Suprapubic skin (tissue), 4 donors: Measurements from ENCODE around the gene DIO3. TPM values are rescaled to one million over a fixed set of nuclear protein-coding genes. Genes with fewer than 3 reads are reported as not detected.

Source experiments
- DNase-seq, 2 donors: peaks; one replicate each; pipeline ENCODE4 v3.0.0-alpha.2; 2019; ENCODE audit warnings: low spot score in 2 of 2
- H3K27ac ChIP-seq: fragments of 200-600 bp; sonication (generic); one replicate; pipeline ENCODE4 v1.5.1; 2019
- H3K27me3 ChIP-seq: fragments of 200-600 bp; sonication (generic); one replicate; pipeline ENCODE4 v1.5.1; 2019
- H3K36me3 ChIP-seq: fragments of 200-600 bp; sonication (generic); one replicate; pipeline ENCODE4 v1.5.1; 2019
- H3K4me1 ChIP-seq: fragments of 200-600 bp; sonication (generic); one replicate; pipeline ENCODE4 v1.5.1; 2019
- H3K4me3 ChIP-seq: fragments of 200-600 bp; sonication (generic); one replicate; pipeline ENCODE4 v1.5.1; 2019; ENCODE audit warnings: mild to moderate bottlenecking
- H3K9me3 ChIP-seq: fragments of 200-600 bp; sonication (generic); one replicate; pipeline ENCODE4 v1.5.1; 2019
- CTCF ChIP-seq, 2 donors: fragments of 200-600 bp in 1 of 2; fragments of 450-650 bp in 1 of 2; sonication (generic) in 1 of 2; IDR thresholded peaks; one replicate each; pipeline ENCODE4 v1.5.1; 2016 to 2019; ENCODE audit warnings: antibody characterized with exemption in 2 of 2, mild to moderate bottlenecking in 1 of 2, moderate library complexity in 1 of 2
- EP300 ChIP-seq: sonication (generic); formaldehyde crosslinking; IDR thresholded peaks from one replicate; pipeline ENCODE4 v1.6.1; 2017; ENCODE audit warnings: antibody characterized with exemption
- POLR2A ChIP-seq, 2 donors: fragments of 450-650 bp; IDR thresholded peaks; one replicate each; pipeline ENCODE4 v1.6.1; 2017; ENCODE audit warnings: antibody characterized with exemption in 2 of 2, mild to moderate bottlenecking in 2 of 2, moderate library complexity in 2 of 2
- POLR2AphosphoS5 ChIP-seq, 3 donors: sonication (generic); formaldehyde crosslinking; IDR thresholded peaks; one replicate each; pipeline ENCODE4 v1.6.1; 2017; ENCODE audit warnings: antibody characterized with exemption in 3 of 3
- WGBS: methylation state at CpG from one replicate; pipeline ENCODE4 v1.1.5; 2018; 5-methylcytosine and 5-hydroxymethylcytosine counted together
- total RNA-seq, 4 donors: library from RNA; depleted of rRNA; stranded (reverse); fragments of >200 nt; gene quantifications; one replicate each; pipeline ENCODE4 v1.1.0, GENCODE V29; 2016

The DIO3 gene
- total RNA-seq, 4 donors from 2014 or later = 0.44 to 0.89 (median 0.82) TPM

GRCh38 chr14:101559250-101559623 lies 2.1 kb upstream of the DIO3 start:
- peaks cover 95% of the 10 kb centered on the region for H3K27me3 ChIP-seq
- no peak for DNase-seq
- peak overlapping the region; percentile 50 for H3K4me3 ChIP-seq
- 31% methylated on average over 9 of the region's 9 CpGs for WGBS
- H3K4me1 ChIP-seq = peaks cover 34% of the 10 kb centered on the region
- TF ChIP-seq POLR2AphosphoS5 (IDR thresholded peaks at IDR 0.05) = no peak
- no peak for TF ChIP-seq EP300
- no peak for TF ChIP-seq CTCF (IDR thresholded peaks at IDR 0.05)
- TF ChIP-seq POLR2A (IDR thresholded peaks at IDR 0.05) = no peak
- no peaks in the 10 kb centered on the region for H3K36me3 ChIP-seq
- H3K9me3 ChIP-seq = no peaks in the 10 kb centered on the region
- H3K27ac ChIP-seq = peak overlapping the region; percentile 77

- DNase-seq = no peak
- peak overlapping the region; percentile 50 for H3K4me3 ChIP-seq
- no peaks in the 10 kb centered on the region for H3K9me3 ChIP-seq
- TF ChIP-seq CTCF (IDR thresholded peaks at IDR 0.05) (no peak), POLR2AphosphoS5 (IDR thresholded peaks at IDR 0.05) (no peak), EP300 (no peak), POLR2A (IDR thresholded peaks at IDR 0.05) (no peak)
- no peaks in the 10 kb centered on the region for H3K36me3 ChIP-seq
- H3K27ac ChIP-seq = peak overlapping the region; percentile 77
- 3% methylated on average over 10 of the region's 113 CpGs for WGBS
- H3K27me3 ChIP-seq = peaks cover 95% of the 10 kb centered on the region
- peaks cover 38% of the 10 kb centered on the region for H3K4me1 ChIP-seq
Observed at GRCh38 chr14:101559624-101560533, 1.4 kb upstream of the DIO3 start.

GRCh38 chr14:101560534-101561113 lies 671 bp upstream of the DIO3 start:
- no peak overlapping the region for H3K27ac ChIP-seq
- no CpG with 5 or more reads among the region's 106 CpGs for WGBS
- TF ChIP-seq POLR2AphosphoS5 (IDR thresholded peaks at IDR 0.05) (no peak), POLR2A (IDR thresholded peaks at IDR 0.05) (no peak), EP300 (no peak), CTCF (IDR thresholded peaks at IDR 0.05) (no peak)
- H3K36me3 ChIP-seq = no peaks in the 10 kb centered on the region
- H3K4me1 ChIP-seq = peaks cover 41% of the 10 kb centered on the region
- H3K9me3 ChIP-seq = no peaks in the 10 kb centered on the region
- H3K27me3 ChIP-seq = peaks cover 97% of the 10 kb centered on the region
- H3K4me3 ChIP-seq = peak overlapping the region; percentile 50
- DNase-seq = no peak

GRCh38 chr14:101561897-101562490 lies 699 bp downstream of the DIO3 start:
- no peaks in the 10 kb centered on the region for H3K36me3 ChIP-seq
- H3K27me3 ChIP-seq = peaks cover 97% of the 10 kb centered on the region
- DNase-seq = no peak
- peaks cover 31% of the 10 kb centered on the region for H3K4me1 ChIP-seq
- TF ChIP-seq POLR2A (IDR thresholded peaks at IDR 0.05) (no peak), POLR2AphosphoS5 (IDR thresholded peaks at IDR 0.05) (no peak), EP300 (no peak), CTCF (IDR thresholded peaks at IDR 0.05) (no peak)
- H3K9me3 ChIP-seq = no peaks in the 10 kb centered on the region
- no peak overlapping the region for H3K27ac ChIP-seq
- no peak overlapping the region for H3K4me3 ChIP-seq
- 71% methylated on average over 4 of the region's 51 CpGs for WGBS
